GM11168 (cell line): ENCODE results near the gene FUT7.

Experiments
- in situ Hi-C: fragments of 300-500 bp; cut with MboI; formaldehyde crosslinking; loops from one replicate; pipeline ENCODE4 v1.12.0; 2022; ENCODE audit warnings: low sequenced_read_pairs; ENCODE audit not compliant: unreplicated experiment

FUT7 gene

DNA sequence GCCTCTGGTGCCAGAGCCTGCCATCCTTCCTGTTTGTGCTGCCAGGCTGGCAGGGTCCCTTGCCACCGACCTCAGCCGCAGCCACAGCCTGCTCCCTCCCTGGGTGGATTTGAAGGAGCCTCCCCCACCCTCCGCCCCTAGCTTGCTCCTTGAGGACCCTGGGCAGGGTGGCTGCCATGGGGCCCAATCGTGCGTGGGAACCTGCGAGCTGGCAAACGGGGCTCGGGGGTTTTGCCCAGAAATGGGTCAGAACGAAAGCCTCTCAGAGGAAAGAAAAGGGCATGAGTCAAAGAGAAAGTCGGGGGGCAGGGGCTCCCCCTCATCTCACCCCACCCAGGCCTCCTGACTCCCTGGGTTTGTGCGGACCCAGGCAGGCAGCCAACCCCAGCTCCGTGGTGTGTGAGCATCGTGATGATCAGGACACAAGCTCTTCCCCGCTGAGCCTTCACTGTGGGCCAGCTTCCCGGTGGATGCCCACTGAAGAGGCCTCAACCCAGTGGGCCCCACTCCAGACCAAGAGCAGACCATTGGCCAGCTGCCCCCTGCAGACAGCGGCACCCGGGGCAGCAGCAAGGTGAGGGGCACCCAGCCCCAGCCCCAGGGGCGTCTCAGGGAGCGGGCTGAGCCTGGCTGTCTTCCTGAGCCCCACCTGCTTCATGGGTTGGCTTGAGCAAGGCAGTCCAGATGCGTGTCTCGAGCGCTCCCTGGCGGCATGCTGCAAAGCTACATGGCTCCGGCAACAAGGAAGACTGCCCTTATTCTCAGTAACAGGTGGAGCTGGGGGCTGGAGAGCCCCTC is 3.0 kb upstream of the FUT7 start:
- in situ Hi-C loops = loop anchor here (10.0 kb wide), 1 partner anchor 250 kb away; no protein-coding TSS in a partner anchor

DNA sequence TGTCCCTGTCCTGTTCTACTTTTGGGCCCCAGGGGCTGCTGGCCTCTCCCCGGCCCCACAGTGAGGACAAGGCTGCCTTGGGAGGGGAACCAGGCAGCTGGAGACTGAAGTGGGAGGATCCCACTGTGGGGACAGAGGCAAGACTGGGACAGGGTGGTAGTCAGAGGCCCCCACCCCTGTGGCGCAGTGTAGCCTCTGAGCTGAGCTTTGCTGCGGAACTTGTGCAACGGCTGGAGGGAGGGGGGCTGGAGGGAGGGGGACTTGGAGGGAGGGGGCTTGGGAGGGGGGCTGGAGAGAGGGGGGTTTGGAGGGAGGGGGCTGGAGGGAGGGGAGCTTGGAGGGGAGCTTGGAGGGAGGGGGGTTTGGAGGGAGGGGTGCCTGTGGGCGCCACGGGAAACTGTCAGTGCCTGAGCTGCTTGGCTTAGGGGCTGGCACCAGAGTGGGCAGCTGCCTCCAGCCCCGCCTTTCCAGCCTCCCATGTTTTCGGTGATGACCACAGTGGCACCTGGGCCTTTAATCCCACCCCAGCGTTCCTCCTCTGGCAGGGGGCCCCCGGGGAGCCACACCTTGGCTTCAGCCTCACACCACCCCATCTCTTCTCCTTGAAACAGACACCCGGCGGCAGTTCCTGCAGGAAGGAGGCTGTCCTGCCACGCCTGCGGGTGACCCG is 2.3 kb upstream of the FUT7 start:
- in situ Hi-C loops = loop anchor here (10.0 kb wide), 1 partner anchor 249 kb away; no protein-coding TSS in a partner anchor

DNA sequence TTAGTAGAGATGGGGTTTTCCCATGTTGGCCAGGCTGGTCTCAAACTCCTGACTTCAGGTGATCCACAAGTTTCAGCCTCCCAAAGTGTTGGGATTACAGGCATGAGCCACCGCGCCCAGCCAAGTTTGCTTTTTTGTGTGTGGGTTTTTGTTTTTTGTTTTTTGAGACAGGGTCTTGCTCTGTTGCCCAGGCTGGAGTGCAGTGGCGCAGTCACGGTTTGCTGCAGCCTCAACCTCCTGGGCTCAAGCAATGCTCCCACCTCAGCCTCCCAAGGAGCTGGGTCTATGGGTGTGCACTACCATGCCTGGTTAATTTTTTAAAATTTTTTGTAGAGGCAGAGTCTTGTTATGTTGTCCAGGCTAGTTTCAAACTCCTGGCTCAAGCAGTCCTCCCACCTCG is 1.6 kb upstream of the FUT7 start:
- in situ Hi-C loops = loop anchor here (10.0 kb wide), 1 partner anchor 249 kb away; no protein-coding TSS in a partner anchor

DNA sequence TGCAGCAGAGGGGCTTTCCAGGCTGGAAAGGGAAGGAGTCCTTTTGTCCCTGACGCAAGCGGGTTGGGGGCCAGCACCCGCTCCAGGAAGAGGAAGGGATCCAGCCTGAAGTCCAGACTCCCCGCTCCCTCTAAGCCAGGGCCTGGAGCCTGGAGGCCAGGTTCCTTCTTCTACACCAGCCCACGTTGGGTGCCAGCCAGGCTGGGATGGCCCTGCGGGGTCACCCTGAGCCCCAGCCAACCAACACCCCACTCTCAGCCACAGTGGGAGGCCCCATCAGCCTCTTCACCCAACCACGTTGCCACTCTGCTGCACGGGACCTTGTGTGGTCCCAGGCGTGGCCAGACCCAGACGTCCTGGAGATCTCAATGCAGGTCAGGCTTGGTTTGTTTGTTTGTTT is 970 bp upstream of the FUT7 start:
- in situ Hi-C loops = loop anchor here (10.0 kb wide), 1 partner anchor 248 kb away; no protein-coding TSS in a partner anchor

DNA sequence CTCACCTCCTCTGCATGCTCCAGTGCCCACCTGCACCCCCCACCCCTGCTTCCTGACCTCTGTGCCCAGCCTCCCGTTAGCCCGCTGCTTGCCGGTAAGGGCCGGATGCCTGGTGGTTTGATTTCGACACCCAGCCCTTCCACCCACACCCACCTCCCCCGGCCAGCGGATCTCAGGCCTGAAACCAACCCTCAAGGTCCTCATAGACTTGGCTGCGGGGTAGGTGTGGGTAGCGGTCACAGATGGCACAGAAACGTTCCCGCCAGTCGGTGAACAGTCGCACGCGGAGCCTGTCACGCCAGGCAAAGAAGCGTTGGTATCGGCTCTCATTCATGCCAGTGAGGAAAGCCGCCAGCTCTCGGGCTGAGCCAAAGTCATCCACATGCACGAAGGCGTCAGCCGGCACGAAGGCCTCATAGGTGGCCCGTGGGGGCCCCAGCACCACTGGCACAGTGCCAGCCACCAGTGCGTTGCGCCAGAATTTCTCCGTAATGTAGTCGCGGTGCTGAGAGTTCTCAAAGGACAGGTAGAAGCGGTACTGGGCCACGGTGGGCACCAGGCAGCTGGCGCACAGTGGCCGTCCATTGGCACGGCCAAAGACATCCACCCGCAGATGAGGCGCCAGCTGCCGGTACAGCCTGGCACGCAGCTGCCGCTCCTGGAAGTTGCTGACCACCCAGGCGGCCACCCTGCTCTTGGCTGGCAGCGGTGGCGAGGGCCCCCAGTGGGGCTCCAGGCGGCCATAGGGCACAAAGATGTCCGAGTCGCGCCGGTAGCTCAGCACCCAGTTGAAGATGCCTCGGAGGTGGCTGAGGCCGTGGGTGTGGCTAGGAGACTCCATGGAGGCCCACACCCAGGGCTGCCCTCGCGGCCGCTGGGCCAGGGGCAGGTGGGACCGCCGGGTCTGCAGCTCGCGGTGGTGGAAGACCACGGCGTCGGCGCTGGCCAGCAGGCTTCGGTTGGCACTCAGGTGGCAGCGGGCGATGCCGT is 1.1 kb downstream of the FUT7 start:
- in situ Hi-C loops = loop anchor here (10.0 kb wide), 1 partner anchor 246 kb away; no protein-coding TSS in a partner anchor

DNA sequence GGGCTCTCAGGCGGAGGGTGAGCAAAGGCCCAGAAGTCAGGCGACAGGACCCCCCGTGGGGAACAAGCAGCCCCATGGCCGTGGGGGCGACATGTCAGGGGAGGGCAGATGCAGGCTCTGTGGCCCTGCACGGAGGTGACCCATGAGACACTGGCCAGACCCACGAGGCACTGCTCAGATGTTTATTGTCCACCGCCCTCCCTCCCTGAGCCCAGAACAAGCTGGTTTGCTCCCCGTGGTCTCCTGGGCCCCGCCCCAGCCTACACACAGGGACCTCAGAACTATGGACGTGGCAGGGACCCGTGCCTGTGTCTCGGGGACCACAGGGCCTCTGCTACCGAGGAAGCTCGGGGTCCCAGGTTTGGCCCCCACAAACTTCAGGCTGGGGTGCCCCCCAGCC is 1.9 kb downstream of the FUT7 start:
- in situ Hi-C loops = loop anchor here (10.0 kb wide), 1 partner anchor 245 kb away; no protein-coding TSS in a partner anchor

DNA sequence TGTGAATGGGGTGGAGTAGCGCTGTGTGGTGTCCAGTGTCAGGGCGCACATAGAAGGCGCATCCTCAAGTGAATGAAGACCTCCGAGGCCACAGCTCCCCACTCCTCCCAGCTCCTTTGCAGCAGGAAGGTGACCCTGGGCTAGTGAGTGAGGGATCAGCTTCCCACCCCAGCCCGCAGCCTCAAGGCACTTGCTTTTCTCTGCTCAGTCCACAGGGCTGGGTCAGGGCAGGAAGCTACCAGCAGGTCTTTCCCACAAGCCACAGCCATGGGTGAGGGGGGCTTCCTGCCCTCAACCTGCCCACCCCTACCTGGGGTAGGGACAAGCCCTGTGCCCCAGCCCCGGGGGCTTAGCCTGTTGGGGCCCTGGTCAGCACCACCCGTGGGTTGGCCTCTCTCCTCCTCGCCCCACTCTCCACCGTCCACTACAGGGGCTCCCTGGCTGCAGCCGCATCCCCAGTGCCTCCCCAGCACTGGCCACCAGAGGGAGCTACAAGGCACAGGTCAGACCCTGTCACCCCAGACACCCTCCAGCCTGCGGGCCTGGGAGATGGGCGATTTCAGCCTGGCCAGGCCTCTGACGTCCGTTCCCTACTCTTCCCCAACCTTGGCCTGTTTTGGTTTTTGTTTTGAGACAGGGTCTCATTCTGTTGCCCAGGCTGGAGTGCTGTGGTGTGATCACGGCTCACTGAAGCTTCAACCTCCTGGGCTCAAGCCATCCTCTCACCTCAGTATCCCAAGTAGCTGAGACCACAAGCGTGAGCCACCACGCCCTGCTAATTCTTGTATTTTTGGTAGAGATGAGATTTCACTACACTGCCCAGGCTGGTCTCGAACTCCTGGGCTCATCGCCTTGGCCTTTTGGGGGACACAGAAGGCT is 2.6 kb downstream of the FUT7 start:
- in situ Hi-C loops = no loop called here

DNA sequence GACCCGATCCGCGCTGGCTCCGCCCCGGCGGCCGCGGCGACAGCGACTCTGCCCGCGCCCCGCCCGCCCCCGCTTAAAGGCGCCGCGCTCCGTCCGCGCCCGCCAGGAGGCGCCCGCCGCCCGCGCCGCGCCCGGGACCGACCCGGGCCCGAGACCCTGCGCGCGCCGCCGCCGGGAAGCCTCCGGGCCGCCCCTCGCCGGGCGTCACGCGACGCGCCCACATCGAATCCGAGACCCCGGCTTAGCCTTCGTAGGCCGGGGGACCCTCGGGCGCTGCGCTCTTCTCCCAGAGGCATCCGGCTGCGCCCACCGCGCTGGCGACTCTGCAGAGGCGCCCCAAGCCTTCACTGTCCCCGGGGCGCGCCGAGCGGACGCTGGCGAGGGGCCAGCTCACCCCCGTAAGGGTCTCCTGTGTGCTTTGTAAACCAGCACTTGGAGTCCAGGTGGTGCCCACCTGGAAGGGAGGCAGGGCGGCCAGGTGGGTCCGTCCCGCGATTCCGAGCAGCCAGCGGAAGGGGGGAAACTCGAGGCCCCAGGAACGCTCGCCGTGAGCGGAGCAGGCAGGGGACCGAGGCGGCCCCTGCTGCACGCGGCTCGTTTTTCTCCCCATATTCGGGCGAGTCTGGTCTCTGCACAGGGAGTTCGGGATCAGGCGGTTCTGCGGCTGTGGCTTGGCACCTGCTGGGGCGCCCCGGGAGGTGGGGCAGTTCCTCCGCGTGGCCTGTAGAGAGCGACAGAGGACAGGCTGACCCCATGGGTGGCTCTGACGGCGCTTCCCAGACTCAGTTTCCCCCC is 3.4 kb downstream of the FUT7 start:
- in situ Hi-C loops = no loop called here

DNA sequence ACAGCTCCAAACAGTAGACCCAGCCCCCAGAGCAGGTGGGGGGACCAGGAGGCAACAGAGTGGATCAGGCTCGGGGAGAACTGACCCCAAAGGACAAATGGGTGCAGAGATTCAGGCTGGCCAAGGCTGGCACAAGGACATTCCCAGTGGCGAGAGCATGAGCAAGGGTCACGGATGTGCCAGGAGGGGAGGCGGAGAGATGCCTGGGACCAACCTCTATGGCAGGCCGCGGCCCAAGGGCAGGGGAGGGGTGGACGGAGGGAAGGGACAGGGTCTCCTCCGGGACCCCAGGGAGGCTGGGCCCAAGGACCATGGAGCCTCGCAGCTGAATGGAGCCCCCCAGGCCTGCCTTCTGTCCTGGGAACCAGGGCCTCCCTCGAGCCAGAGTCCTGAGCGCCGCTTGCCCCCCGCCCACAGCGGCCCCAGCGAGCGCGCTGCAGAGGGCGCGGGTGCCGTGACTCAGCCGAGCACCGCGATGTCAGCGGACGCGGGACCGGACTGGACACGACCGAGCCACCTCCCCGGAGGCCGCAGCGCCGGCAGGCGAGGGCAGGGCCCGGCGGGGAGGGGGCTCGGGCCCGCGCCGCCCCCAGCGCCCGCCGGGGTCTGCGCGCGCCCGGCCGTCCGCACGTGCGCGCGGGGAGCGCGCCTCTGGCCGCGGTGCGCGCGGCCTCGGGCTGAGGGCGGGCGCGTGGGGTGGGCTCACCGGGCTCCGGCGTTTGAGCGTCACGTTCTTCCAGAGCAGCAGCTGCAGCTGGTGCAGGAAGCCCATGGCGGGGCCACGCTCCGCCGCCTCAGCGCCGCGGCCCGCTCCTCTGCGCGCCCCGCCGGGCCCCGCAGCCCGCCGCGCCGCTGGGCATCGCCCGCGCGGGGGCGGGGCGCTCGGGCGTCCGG is 4.3 kb downstream of the FUT7 start, which contains the start of gene ABCA2:
Gene ABCA2, minus strand, starts transcription at position 869 of the 894 bp plus-strand sequence. Its CDS starts 97 bp downstream, at position 772.
- in situ Hi-C loops = no loop called here

DNA sequence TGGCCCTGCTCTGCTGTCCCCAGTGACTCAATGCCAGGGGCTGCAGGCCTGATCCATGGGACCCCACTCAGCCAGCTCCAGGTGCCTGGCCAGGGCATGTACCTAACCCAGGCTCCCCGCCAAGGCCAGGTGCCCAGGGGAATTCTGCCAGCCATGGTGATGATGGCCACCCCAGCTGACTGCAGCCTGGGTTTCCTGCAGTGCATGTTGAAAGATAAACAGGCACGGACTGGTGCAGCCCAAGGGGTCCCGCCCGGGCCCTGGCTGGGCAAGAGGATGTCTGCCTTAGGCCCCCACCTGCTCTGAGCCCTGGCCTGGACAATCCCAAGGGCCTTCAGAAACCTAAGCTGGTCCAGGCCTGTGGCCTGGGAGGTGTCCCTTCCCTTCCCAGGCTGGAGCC is 5.1 kb downstream of the FUT7 start:
- in situ Hi-C loops = no loop called here

DNA sequence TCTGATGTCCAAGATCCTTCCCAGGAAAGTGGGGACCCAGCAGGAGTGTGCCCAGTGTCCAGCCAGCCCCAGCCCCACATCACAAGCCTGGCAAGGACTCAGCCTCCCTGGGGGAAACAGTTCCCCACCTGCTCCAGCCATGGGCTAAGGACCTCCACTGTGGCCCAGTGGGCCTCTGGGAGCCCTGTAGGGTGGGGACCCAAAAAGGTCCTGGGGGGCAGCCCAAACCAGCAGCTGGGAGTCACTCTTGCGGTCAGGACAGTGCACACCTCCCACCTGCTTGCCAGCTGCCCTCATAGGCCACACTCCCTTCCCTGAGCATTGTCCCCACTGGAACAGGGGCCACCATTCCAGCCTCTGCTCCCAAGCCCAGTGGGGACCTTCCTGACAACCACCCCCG is 5.5 kb downstream of the FUT7 start:
- in situ Hi-C loops = no loop called here

DNA sequence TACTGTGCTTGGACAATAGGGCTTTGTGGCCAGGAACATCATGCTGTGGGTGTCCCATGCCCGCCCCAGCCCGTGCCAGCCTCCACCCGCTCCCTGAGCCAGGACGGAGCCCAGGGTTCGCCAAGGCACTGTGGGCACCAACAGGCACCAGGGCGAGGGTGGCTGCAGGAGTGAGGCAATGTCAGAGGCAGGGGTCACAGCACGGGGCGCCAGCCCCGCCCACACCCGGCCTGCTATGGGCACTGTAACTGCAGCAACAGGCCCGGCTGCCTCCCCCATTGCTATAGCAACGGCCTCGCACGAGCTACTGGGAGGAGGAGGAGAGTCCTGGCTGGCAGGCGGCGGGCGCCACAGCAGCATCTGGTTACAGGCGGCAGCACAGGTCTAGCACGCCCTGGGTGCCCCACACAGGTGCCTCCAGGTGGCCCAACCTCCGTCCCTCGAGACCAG is 6.3 kb downstream of the FUT7 start:
- in situ Hi-C loops = no loop called here

DNA sequence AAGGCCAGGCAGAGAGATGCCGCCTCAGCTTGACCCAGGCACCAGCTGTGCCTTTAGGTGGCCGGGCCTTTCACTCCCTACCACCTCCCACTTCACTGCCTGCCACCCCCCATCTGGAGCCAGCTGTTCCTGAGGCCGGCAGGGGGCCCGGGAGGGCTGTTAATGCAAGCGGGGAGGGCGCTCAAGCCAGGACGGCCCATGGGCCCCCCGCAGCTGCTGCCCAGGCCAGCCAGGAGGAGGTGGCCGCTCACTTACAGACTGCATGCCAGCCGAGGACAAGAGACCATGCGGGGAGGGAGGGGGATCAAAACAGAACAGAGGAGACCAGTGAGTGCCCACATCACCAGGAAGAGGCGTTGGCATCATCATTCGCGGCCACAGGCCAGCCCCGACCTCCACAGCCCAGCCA is 8.3 kb downstream of the FUT7 start:
- in situ Hi-C loops = no loop called here

DNA sequence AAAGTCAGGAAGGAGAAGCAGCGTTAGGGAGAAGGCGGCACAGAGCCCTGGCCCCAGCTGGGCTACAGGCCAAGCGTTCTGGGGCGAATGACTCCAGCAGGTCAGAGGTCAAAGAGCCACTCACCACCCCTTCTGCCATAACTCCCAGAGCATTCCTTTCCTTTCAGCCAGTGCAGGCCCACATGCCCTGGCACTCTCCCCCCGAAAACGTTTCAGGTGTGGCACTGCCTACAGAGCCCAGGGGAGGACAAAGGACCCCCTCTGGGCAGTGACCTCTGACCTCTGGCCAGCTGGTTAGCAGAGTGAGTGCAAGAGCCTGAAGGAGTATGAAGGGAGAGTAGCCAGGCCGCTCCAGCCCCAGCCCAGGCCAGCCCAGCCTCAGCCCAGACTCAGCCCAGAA is 8.7 kb downstream of the FUT7 start:
- in situ Hi-C loops = no loop called here

DNA sequence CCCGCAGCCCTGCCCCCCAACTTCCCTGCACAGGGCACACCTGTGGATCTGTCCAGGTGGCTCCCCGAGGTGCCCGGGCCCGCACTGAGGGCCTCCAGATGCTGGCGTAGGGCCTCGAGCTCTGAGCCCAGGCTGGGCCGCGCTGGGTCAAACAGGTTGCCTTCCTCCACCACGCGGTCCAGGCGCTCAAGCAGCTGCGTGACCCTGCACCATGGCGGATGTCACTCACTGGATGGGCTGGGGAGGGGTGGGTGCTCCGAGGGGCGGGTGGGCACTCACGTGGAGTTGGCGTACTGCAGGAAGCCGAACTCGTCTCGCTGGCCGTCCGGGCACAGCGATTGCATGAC is 9.3 kb downstream of the FUT7 start:
- in situ Hi-C loops = no loop called here

DNA sequence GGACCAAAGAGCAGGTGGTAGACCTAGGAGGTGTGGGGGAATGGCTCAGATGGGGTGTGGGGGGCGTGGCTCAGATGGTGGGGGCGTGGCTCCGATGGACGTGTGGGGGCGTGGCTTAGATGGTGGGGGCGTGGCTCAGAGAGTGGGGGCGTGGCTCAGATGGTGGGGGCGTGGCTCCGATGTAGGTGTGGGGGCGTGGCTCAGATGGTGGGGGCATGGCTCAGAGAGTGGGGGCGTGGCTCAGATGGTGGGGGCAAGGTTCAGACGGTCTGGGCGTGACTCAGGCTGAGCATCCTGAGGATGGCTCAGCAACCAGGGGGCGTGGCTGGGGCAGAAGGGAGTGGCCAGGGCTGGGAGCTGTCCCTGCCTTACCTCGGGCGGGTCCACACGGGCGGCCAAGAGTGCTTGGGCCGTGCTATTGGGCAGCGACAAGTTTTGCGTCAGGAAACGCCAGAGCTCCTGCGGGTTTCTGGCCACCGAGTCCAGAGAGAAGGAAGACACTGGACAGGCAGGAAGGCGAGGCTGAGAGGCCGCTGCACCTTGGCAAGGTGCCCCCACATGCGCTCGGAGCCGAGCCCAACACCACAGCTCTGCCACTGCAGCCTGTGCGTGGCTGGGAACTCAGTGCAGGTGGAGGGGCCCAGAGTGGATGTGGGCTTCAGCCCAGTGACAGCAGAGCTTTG is 9.8 kb downstream of the FUT7 start:
- in situ Hi-C loops = no loop called here

DNA sequence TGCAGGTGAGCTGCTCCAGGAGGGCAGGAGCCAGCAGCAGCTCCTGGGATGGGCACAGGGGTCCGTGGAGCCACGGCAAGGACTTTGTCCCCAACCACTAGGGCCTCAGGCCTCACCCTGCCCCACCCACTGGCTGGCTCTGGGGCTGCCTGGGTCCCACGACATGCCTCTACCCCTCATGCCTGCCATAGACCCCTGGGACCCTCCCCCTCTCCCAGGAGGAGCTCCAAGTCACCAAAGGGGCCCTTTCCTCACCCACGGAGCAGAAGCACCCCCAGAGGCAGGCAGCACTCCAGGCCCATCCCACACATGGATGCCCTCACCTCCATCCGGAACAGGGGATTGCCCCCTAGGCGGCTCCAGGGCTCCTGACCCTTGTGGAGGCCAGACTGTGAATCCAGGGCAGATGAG is 10.3 kb downstream of the FUT7 start:
- in situ Hi-C loops = no loop called here
